ENCODE results near the gene PDE4D.

PDE4D gene

GRCh38 chr5:58926541-58926935 is 967.0 kb downstream of the PDE4D start:
- no peak for DNase-seq (ENCODE audit: low spot score)

GRCh38 chr5:58925627-58926540 is 967.6 kb downstream of the PDE4D start:
- peak; percentile 48 for DNase-seq (ENCODE audit: low spot score)

- peak; percentile 60 for DNase-seq (ENCODE audit: low spot score)
These were observed 969.2 kb downstream of the PDE4D start for GRCh38 chr5:58924306-58924705.

- DNase-seq (ENCODE audit: low spot score): no peak
These were observed 970.2 kb downstream of the PDE4D start for GRCh38 chr5:58923355-58923754.

GRCh38 chr5:58922461-58923171 is 970.9 kb downstream of the PDE4D start:
- peak; percentile 82 for DNase-seq (ENCODE audit: low spot score)

GRCh38 chr5:58921159-58921558 is 972.4 kb downstream of the PDE4D start:
- DNase-seq (ENCODE audit: low spot score): no peak

GRCh38 chr5:58919833-58920232 is 973.7 kb downstream of the PDE4D start:
- DNase-seq (ENCODE audit: low spot score): no peak

Measured in globus pallidus (tissue), 1 donor.